ENCODE data around the gene PLK3.

- TF ChIP-seq GATA3 (IDR thresholded peaks at IDR 0.05; ENCODE audit: low read depth, low read length) (no peak), GATA2 (IDR thresholded peaks at IDR 0.05; ENCODE audit: low read depth, low read length) (no peak)
Measured at GRCh38 chr1:44822981-44823451, 22.8 kb downstream of the PLK3 start.
